Renal cortical epithelial cell (primary cell): ENCODE measurements around the gene GNAQ. TPM values are rescaled to one million over a fixed set of nuclear protein-coding genes. Genes with fewer than 3 reads are reported as not detected.
"Not testable (repeated sequence)": the region's sequence is repeated elsewhere in the genome, so short reads cannot be mapped to it uniquely, and the experiment has no call there.

Experiments
- DNase-seq: peaks from one replicate; pipeline ENCODE4 v3.0.0-alpha.2; 2011; ENCODE audit warnings: low read depth
- total RNA-seq: library from RNA; depleted of rRNA; stranded (reverse); fragments of >200 nt; gene quantifications from 2 replicates; pipeline ENCODE4 v1.2.3, GENCODE V29; 2014

The GNAQ gene
- total RNA-seq, 1 donor from 2014 or later, result 65.6 TPM

GRCh38 chr9:77906991-77907390 lies 124.6 kb downstream of the GNAQ start:
- no peak for DNase-seq

GRCh38 chr9:77903666-77904285 lies 127.8 kb downstream of the GNAQ start:
- no peak for DNase-seq

- DNase-seq, result no peak
Measured at GRCh38 chr9:77901771-77902170, 129.8 kb downstream of the GNAQ start.

GRCh38 chr9:77901018-77901417 lies 130.6 kb downstream of the GNAQ start:
- DNase-seq, result no peak

GRCh38 chr9:77899679-77900354 lies 131.8 kb downstream of the GNAQ start:
- DNase-seq, result peak; percentile 91

- no peak for DNase-seq
Measured at GRCh38 chr9:77898864-77899263, 132.7 kb downstream of the GNAQ start.

GRCh38 chr9:77896938-77897667 lies 134.5 kb downstream of the GNAQ start:
- DNase-seq, result no peak

- no peak for DNase-seq
Measured at GRCh38 chr9:77896269-77896937, 135.2 kb downstream of the GNAQ start.

- no peak for DNase-seq
Measured at GRCh38 chr9:77893706-77894105, 137.9 kb downstream of the GNAQ start.

GRCh38 chr9:77892955-77893514 lies 138.6 kb downstream of the GNAQ start:
- no peak for DNase-seq

GRCh38 chr9:77892171-77892570 lies 139.4 kb downstream of the GNAQ start:
- no peak for DNase-seq

- DNase-seq, result no peak
Measured at GRCh38 chr9:77891128-77891800, 140.3 kb downstream of the GNAQ start.

- DNase-seq, result no peak
Measured at GRCh38 chr9:77887662-77888061, 143.9 kb downstream of the GNAQ start.

GRCh38 chr9:77885104-77885672 lies 146.4 kb downstream of the GNAQ start:
- no peak for DNase-seq

- peak; percentile 79 for DNase-seq
Measured at GRCh38 chr9:77883846-77884771, 147.5 kb downstream of the GNAQ start.

- no peak for DNase-seq
Measured at GRCh38 chr9:77883133-77883532, 148.5 kb downstream of the GNAQ start.

GRCh38 chr9:77882294-77882693 lies 149.3 kb downstream of the GNAQ start:
- no peak for DNase-seq

- not testable (repeated sequence) for DNase-seq
Measured at GRCh38 chr9:77881634-77882033, 150.0 kb downstream of the GNAQ start.

GRCh38 chr9:77881111-77881510 lies 150.5 kb downstream of the GNAQ start:
- no peak for DNase-seq

GRCh38 chr9:77879437-77879943 lies 152.1 kb downstream of the GNAQ start:
- no peak for DNase-seq
